ENCODE measurements around the gene UPK3B. TPM values are rescaled to one million over a fixed set of nuclear protein-coding genes. Genes with fewer than 3 reads are reported as not detected.
"Not testable (repeated sequence)": the region's sequence is repeated elsewhere in the genome, so short reads cannot be mapped to it uniquely, and the experiment has no call there.

Gene UPK3B
- total RNA-seq, 1 experiment from 2014 or later, result 3.6 TPM

- peaks cover 11% of the 10 kb centered on the region for H3K36me3 Mint-ChIP-seq
- H3K27ac Mint-ChIP-seq; DNase-seq (ENCODE audit: low spot score); H3K4me1 Mint-ChIP-seq; H3K9me3 Mint-ChIP-seq; CTCF ChIA-PET; H3K27me3 Mint-ChIP-seq (ENCODE audit: low read depth); POLR2A ChIA-PET; ATAC-seq; H3K4me3 Mint-ChIP-seq: not testable (repeated sequence)
These were observed 41.6 kb downstream of the UPK3B start for GRCh38 chr7:76551992-76552391.

- Mint-ChIP-seq H3K27ac (peak overlapping the region; percentile 31), H3K9me3 (peaks cover 17% of the 10 kb centered on the region), H3K36me3 (peaks cover 40% of the 10 kb centered on the region)
- CTCF ChIA-PET; H3K4me3 Mint-ChIP-seq; H3K27me3 Mint-ChIP-seq (ENCODE audit: low read depth); ATAC-seq; POLR2A ChIA-PET; H3K4me1 Mint-ChIP-seq; DNase-seq (ENCODE audit: low spot score): not testable (repeated sequence)
These were observed 49.3 kb downstream of the UPK3B start for GRCh38 chr7:76559685-76560084.

- Mint-ChIP-seq H3K9me3 (peaks cover 17% of the 10 kb centered on the region), H3K36me3 (peaks cover 39% of the 10 kb centered on the region)
- H3K27ac Mint-ChIP-seq; DNase-seq (ENCODE audit: low spot score); CTCF ChIA-PET; ATAC-seq; H3K27me3 Mint-ChIP-seq (ENCODE audit: low read depth); POLR2A ChIA-PET; H3K4me3 Mint-ChIP-seq; H3K4me1 Mint-ChIP-seq: not testable (repeated sequence)
These were observed 49.8 kb downstream of the UPK3B start for GRCh38 chr7:76560157-76560556.

GRCh38 chr7:76561342-76561741 lies 51.0 kb downstream of the UPK3B start:
- H3K27me3 Mint-ChIP-seq (ENCODE audit: low read depth); H3K27ac Mint-ChIP-seq; ATAC-seq; POLR2A ChIA-PET; DNase-seq (ENCODE audit: low spot score); CTCF ChIA-PET; H3K4me1 Mint-ChIP-seq; H3K4me3 Mint-ChIP-seq: not testable (repeated sequence)
- peaks cover 50% of the 10 kb centered on the region for H3K36me3 Mint-ChIP-seq
- H3K9me3 Mint-ChIP-seq, result peaks cover 27% of the 10 kb centered on the region

- ATAC-seq; CTCF ChIA-PET; H3K4me1 Mint-ChIP-seq; H3K4me3 Mint-ChIP-seq; POLR2A ChIA-PET; H3K27me3 Mint-ChIP-seq (ENCODE audit: low read depth); H3K27ac Mint-ChIP-seq; DNase-seq (ENCODE audit: low spot score): not testable (repeated sequence)
- Mint-ChIP-seq H3K36me3 (peaks cover 59% of the 10 kb centered on the region), H3K9me3 (peaks cover 40% of the 10 kb centered on the region)
These were observed 54.6 kb downstream of the UPK3B start for GRCh38 chr7:76565001-76565400.

Other genes with a start within 250 kb of the UPK3B start
- 202 to 299 TPM (median 285 TPM) in 3 replicates for gene HSPB1, start 207.9 kb upstream of the UPK3B start, total RNA-seq (2021)
- 192 to 201 TPM (median 200 TPM) in 3 replicates for gene YWHAG, start 151.6 kb upstream of the UPK3B start, total RNA-seq (2021)
- gene SSC4D, start 100.9 kb upstream of the UPK3B start, total RNA-seq (2021), result 18.1 to 27.9 TPM (median 24.4 TPM) in 3 replicates
- gene ZP3, start 85.6 kb upstream of the UPK3B start, total RNA-seq (2021), result 1.8 to 9.3 TPM (median 3.3 TPM) in 3 replicates
- 60.9 to 79.2 TPM (median 62.1 TPM) in 3 replicates for gene DTX2, start 48.8 kb upstream of the UPK3B start, total RNA-seq (2021)
- not detected in 3 replicates for gene SPDYE16, start 32.7 kb downstream of the UPK3B start, total RNA-seq (2021)
- gene POMZP3, start 116.7 kb downstream of the UPK3B start, total RNA-seq (2021), result 13.1 to 15.1 TPM (median 13.2 TPM) in 3 replicates

Measured in WTC11 (cell line).